ENCODE data around the gene MEGF9. TPM values are rescaled to one million over a fixed set of nuclear protein-coding genes. Genes with fewer than 3 reads are reported as not detected.

MEGF9 gene
- total and polyA plus RNA-seq, 2 of the 13 experiments (the other 11 are each of a cell fraction or from before 2014, with no cell fraction given) = 3.1 to 3.3 TPM

- TF ChIP-seq POGK (CRISPR knock-in tag; conservative IDR thresholded peaks at IDR 0.05) = 0 out of 2 replicates have a peak, but pooled peaks have one; percentile 5
- TF ChIP-seq ZNF513 (CRISPR knock-in tag; conservative IDR thresholded peaks at IDR 0.05) = no peak
- TF ChIP-seq RORA (CRISPR knock-in tag; IDR thresholded peaks at IDR 0.05) = no peak
- TF ChIP-seq CEBPZ (IDR thresholded peaks at IDR 0.05; ENCODE audit: low read length) = no peak
- TF ChIP-seq ZC3H13 (CRISPR knock-in tag; IDR thresholded peaks at IDR 0.05) = no peak
- TF ChIP-seq NR2C2 (CRISPR knock-in tag; IDR thresholded peaks at IDR 0.05; ENCODE audit: borderline replicate concordance) = no peak; the same call in 1 of the 2 replicates
- TF ChIP-seq ZFP62 (CRISPR knock-in tag; IDR thresholded peaks at IDR 0.05) = no peak
- TF ChIP-seq NFIC (IDR thresholded peaks at IDR 0.05; ENCODE audit: low read length) = no peak
- no peak for TF ChIP-seq ATF2 (CRISPR knock-in tag; IDR thresholded peaks at IDR 0.05)
- TF ChIP-seq ZMAT5 (CRISPR knock-in tag; IDR thresholded peaks at IDR 0.05; ENCODE audit: borderline replicate concordance, low read depth) = no peak
- TF ChIP-seq TGIF2 (CRISPR knock-in tag; IDR thresholded peaks at IDR 0.05) = no peak
- no peak for TF ChIP-seq PBX3 (CRISPR knock-in tag; IDR thresholded peaks at IDR 0.05; ENCODE audit: borderline replicate concordance)
- no peak for TF ChIP-seq ZNF232 (CRISPR knock-in tag; IDR thresholded peaks at IDR 0.05; ENCODE audit: borderline replicate concordance)
- TF ChIP-seq TP53 (CRISPR knock-in tag; conservative IDR thresholded peaks at IDR 0.05) = no peak
- no peak for TF ChIP-seq ZNF530 (CRISPR knock-in tag; IDR thresholded peaks at IDR 0.05; ENCODE audit: low read depth)
- TF ChIP-seq CAMTA2 (CRISPR knock-in tag; IDR thresholded peaks at IDR 0.05; ENCODE audit: borderline replicate concordance) = 0 out of 2 replicates have a peak, but pooled peaks have one; percentile 34
- TF ChIP-seq ZFP82 (CRISPR knock-in tag; IDR thresholded peaks at IDR 0.05; ENCODE audit: borderline replicate concordance) = no peak
- peak; percentile 31; the same call in 1 of the 2 replicates for TF ChIP-seq MEIS1 (CRISPR knock-in tag; IDR thresholded peaks at IDR 0.05; ENCODE audit: borderline replicate concordance)
- TF ChIP-seq TEAD3 (CRISPR knock-in tag; optimal IDR thresholded peaks at IDR 0.05; ENCODE audit: borderline replicate concordance) = peak; percentile 40
- TF ChIP-seq SMARCE1 (IDR thresholded peaks at IDR 0.05; ENCODE audit: borderline replicate concordance) = no peak
- TF ChIP-seq ZNF180 (CRISPR knock-in tag; IDR thresholded peaks at IDR 0.05; ENCODE audit: borderline replicate concordance, low read depth) = no peak
Observed at GRCh38 chr9:120729791-120730241, 15.5 kb upstream of the MEGF9 start (continued).
